NCI-H2081 treated with DMSO at 0.1 percent for 48 hours (cell line): ENCODE results near the gene MRPS10.
"Not testable (repeated sequence)": the region's sequence is repeated elsewhere in the genome, so short reads cannot be mapped to it uniquely, and the experiment has no call there.

ENCODE experiments used
- DNase-seq: peaks from one replicate; lab custom pipeline; 2025; lab: John Stamatoyannopoulos, UW

Gene MRPS10

GRCh38 chr6:42176981-42177380 lies 40.7 kb downstream of the MRPS10 start:
- DNase-seq: no peak

- no peak for DNase-seq
Measured at GRCh38 chr6:42175860-42176259, 41.8 kb downstream of the MRPS10 start.

- DNase-seq: no peak
Measured at GRCh38 chr6:42173101-42173500, 44.6 kb downstream of the MRPS10 start, which contains the start of gene GUCA1A. Gene GUCA1A, plus strand, starts transcription at chr6:42173364. Its CDS starts 250 bp downstream, at chr6:42173614.

GRCh38 chr6:42171813-42172581 lies 45.7 kb downstream of the MRPS10 start:
- DNase-seq: no peak

DNA sequence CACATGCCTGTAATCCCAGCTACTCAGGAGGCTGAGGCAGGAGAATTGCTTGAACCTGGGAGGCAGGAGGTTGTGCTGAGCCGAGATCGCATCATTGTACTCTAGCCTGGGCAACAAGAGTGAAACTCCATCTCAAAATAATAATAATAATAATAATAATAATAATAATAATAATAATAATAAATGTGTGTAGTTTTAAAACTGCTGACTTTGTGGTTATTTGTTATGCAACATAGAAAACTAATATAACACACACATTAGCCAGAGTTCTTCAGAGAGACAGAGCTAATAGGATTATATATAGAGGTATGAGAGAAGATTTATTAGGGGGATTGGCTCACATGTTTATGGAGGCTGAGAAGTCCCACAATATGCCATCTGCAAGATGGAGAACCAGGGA lies 47.9 kb downstream of the MRPS10 start:
- not testable (repeated sequence) for DNase-seq

DNA sequence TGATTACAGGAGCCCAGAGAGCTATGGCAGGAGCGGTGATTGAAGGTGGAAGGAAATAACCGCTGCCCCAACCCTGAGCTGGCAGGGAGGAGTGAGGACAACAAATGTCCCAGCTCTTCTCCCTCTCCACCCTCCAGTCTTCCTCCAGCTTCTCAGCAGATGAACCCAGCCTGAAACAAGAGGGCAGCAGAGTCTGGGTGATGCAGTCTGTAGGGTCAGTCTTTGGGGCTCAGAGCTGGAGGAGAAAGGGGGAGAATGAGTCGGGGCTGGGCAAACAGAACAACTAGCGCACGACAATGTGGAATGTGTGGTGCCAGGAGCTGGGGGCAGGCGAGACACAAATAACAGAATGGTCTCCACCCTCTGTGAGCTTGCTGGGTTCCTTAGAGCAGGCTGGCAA lies 49.0 kb downstream of the MRPS10 start:
- DNase-seq: no peak

DNA sequence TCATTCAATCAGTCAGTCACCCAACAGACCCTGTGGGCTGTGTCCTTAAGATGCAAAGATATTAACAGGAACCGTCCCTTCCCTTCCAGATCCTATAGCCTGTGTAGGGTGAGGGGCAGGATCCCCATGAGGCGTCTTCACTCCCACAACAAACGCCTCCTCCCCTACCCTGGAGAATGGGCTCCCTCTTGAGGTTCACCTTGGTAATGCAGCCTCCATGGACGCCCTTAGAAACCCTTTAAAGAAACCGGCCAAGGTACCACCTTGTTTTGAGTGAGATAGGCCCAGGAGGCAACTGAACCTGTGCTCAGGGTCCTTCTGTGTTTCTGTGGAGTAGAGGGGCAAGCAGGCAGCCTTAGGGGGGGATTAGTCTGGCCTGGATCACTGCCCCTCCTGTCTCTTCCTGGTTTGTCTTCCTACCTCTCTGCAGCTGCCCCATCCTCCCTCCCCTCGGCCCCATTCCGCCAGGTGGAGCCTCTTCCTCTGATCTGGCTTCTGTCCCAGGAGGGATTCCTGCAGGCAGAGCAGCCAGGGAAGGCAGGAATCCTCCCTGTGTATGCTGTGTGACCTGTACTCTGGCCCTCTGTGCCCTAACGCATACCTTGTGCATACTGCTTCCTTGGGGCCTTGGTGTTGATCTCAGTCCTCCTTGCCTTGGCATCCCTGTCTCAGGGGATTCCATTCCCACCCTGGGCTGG lies 51.1 kb downstream of the MRPS10 start:
- DNase-seq: peak; percentile 20

- DNase-seq: no peak
Measured at GRCh38 chr6:42165016-42165415, 52.6 kb downstream of the MRPS10 start.

DNA sequence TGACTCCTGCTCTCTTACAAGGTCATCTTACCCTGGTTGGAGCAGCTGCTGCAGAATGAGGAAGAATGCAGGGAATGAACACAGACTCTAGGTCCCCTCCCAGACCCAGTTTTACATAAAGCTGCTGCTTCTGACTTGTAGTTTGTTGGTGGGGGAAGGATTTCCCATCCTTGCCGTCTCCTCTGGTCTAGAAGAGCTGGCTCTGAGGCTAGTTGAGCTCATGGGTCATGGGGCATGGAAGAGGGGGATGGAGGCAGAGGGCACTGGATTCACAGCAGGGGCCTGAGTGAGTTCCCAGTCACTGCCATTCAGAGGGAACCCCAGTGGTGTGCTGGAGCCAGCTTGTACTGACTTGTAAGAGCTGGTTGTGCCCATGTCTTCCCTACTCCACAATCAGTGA lies 53.7 kb downstream of the MRPS10 start:
- no peak for DNase-seq

DNA sequence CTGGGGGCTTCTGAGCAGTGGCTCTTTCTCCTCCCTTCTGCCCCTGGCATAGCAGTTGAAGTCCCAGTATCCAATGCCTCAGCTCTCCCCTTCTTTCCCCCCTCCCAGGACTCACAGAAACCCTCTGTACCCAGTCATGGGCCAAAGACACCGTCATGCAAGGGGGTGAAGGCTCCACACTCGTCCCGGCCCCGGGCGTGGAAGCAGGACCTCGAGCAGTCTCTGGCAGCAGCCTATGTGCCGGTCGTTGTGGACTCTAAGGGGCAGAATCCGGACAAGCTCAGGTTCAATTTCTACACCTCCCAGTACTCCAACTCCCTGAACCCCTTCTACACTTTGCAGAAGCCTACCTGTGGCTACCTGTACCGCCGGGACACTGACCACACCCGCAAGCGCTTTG lies 54.8 kb downstream of the MRPS10 start:
- DNase-seq: no peak

GRCh38 chr6:42162384-42162783 lies 55.3 kb downstream of the MRPS10 start:
- no peak for DNase-seq

GRCh38 chr6:42159431-42160024 lies 58.1 kb downstream of the MRPS10 start:
- no peak for DNase-seq

DNA sequence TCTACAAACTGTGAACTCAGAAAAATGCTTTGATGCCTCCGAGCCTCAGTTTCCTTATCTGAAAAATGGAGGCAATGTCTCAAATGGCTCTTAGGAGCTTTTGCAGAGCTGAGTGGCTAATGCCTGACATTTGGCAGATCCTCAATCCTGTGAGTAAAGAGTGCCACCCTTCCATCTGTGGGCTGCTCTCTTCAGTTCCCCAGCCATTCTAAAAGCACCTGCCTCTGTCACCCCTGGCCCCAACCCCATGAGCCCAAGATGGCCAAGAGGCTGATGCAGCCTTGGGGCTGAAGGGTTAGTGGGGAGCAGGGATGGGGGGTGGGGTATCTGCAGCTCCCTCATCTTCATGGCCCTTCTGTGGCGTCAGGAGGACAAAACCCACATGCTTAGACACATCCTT lies 59.0 kb downstream of the MRPS10 start:
- DNase-seq: no peak

DNA sequence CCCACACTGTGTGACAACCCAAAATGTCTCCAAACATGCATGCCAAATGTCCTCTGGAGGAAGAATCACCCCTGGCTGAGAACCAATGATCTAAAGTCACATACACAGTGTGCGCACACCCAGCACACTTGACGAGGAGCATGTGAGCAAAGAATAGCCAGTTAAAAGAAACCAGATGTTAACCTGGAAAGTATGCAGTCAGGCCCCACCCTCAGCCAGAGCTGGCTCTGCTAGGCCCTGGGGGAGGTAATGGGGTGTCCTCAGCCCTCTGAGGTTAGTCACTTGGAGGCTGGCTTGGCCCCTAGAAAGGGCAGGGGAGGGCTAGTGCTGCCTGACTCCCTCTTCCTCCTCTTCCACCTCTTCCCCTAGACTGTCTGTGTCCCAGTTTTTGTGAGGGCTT lies 59.6 kb downstream of the MRPS10 start:
- no peak for DNase-seq
